IPS DF 4.7 (cell line): ENCODE results near the gene ABHD8.
A peak's percentile ranks its signal among the peaks of the same experiment; 100 is the strongest.
"Not testable (repeated sequence)": the region's sequence is repeated elsewhere in the genome, so short reads cannot be mapped to it uniquely, and the experiment has no call there.

ENCODE experiments used
- DNase-seq: peaks from one replicate; pipeline ENCODE4 v3.0.0-alpha.2; 2013; ENCODE audit warnings: low spot score; ENCODE audit errors: extremely low read depth

Gene ABHD8

DNA sequence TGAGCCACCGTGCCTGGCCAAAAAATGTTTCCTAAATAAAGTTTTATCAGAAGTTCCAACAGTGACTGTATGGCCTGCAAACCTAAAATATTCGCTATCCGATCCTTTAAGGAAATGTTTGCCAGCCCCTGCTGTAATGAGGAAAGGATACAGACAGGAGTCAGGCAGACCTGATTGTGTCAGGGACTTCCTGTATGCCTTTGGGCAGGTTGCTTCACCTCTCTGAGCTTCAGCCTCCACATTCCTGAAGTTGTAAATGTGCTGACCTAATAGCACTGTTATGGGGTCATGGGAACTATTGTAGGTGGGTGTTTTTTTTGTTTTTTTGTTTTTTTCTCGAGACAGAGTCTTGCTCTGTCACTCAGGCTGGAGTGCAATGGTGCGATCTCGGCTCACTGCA, 6.2 kb downstream of the ABHD8 start:
- DNase-seq = no peak

DNA sequence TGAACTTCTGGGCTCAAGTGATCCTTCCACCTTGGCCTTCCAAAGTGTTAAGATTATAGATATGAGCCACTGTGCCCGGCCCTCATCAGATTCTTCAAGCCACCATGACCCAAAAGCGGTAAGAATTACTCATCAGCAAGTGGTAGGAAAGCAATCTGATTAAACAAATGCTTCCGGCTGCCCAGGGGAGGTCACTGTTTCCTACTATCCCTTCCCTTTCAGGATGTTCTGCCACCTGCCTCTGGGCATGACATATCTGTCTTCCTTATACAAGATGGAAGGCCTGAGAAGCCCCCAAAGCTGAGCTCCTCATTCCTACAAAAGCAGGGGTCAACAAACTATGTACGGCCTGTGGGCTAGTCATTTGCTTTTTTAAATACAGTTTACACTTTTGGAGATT, 7.0 kb downstream of the ABHD8 start:
- DNase-seq = no peak

DNA sequence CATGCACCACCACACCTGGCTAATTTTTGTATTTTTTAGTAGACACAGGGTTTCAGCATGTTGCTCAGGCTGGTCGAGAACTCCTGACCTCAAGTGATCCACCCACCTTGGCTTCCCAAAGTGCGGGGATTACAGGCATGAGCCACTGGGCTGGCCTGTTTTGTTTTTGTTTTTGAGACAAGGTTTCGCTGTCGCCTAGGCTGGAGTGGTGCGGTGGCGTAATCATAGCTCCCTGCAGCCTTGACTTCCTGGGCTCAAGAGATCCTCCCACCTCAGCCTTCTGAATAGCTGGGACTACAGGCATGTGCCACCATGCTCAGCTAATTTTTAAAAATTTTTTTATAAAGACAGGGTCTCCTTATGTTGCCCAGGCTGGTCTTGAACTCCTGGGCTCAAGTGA, 7.7 kb downstream of the ABHD8 start:
- not testable (repeated sequence) for DNase-seq

DNA sequence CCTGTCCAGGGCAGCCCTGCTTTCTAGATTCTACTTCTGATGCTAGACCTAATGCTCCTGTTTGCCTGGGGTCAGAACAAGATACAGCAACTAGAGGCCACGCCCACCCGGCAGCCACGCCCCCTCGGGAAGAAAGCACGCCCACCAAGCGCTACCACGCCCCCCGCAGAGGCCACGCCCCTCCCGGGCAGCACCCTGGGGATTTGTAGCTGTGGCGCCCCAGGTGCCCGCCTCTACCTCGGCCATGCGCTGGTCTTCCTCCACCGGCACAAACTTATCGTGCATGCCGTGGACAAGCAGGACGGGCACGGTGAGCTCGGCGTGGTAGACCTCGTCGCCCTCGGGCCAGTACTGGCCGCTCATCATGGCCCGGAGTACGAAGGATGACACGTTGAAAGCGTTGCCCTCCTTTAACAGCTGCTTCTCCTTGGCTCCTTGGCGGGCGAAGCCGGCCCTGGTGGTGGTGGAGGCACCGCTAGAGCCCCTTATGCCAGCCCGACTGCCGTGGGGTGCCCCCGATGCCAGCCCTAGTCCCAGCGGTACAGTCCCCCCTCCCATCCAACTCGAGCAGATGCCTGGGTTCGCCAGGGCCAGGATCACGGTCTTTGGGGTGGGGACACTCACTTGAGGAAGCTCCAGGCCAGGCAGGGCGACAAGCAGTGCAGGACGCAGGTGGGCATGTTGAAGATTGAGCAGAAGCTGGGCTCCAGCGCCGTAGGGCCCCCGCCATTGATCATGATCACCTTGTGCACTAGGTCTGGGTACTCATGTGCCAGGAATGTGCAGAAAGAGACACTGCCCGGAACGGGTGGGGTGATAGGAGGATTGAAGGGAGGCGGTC, 9.0 kb downstream of the ABHD8 start:
- no peak for DNase-seq

DNA sequence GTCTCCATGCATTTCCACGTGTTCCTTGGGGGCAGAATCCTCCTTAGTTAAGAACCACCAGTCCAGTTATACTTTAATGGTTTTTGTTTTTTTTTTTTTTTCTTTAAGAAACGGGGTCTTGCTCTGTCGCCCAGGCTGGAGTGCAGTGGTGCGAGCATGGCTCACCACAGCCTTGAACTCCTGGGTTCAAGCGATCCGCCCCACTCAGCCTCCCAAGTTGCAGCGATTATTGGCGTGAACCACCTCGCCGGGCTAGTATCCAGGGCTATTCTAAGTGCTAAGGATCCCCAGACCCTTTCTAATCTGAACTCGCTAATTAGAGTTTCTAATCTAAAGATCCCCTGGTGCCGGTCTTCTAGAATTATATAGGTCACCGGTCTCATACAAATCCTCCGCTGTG, 9.6 kb downstream of the ABHD8 start:
- DNase-seq = no peak

DNA sequence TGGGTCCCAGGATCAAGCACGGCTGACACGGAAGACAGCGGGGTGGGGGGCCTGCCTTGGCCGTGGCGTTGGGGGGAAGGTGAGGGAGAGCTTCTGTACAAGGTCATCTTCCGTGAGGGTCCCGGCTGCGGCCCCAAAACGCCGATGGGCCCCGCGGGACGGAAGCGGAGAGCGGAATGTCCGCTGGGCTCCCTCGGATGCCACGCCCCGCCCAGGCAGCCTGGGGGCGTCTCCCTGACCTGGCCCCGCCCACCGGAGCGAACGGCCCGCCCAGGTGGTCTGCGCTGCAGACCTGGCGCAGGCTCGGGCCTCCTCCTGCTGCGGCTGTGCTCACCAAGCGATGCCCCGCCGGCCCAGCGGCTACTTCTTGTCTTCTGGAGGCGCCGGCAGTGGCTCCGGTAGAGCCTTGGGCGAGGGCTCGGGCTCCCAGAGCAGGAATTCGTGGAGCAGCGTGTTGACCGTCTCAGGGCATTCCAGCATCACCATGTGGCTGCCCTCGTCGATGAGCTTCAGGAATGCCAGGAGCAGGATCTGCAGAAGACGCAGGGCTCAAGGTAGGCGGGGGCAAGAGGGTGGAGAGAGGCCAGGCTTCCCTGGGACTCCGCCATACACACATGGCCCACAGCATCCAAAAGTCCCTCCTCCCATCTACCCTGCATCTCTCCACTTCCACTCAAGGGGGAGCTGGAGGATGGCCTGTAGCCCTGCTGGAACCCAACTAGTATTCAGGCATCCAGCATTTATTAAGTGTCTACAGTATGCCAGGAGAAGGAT, 10.7 kb downstream of the ABHD8 start:
- no peak for DNase-seq

DNA sequence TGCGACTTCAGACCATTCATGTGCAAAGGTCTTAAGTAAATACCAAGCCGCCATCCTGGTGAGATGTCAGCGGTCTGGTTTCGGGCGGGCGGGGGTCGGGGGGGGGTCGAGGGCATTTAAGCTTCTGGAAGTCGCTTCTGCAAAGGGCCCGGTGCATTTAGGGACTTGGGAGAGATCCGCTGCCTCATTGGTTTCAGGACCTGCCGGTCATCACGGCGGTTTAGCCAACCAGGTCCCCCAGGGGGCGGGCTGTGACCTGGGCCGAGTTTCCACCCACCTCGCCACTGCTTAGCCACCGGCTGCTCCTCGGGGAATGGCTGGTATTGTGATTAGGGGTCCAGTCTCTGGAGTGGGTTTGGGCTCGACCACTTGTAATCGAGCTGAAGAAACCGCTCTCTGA, 13.7 kb downstream of the ABHD8 start:
- no peak for DNase-seq

DNA sequence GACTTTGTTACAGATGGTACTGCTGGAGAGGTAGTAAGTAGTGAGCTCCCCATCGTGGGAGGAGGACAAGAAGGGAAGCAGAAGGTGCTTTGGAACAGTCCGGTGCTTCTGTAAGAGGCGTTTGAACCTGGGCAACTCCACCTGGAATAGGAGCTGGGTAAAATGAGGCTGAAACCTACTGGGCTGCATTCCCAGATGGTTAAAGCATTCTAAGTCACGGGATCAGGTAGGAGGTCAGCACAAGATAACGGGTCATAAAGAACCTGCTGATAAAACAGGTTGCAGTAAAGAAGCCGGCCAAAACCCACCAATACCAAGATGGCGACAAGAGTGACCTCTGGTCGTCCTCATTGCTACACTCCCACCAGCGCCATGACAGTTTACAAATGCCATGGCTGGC, 16.5 kb downstream of the ABHD8 start:
- no peak for DNase-seq

DNA sequence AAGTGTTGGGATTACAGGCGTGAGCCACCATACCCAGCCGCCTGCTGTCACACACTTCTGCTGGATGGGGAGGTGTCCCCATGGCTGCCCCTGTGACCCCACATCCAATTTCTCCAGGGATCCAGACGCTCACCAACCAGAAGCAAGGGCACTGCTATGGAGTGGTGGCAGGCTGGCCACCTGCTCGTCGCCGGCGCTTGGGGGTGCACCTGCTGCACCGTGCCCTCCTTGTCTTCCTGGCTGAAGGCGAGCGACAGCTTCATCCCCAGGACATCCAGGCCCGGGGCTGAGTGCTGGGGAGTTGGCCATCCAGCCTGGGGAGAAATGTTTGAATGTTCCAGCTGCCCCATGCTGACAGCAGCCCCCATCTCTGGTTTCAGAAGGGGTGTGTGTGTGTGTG, 17.0 kb downstream of the ABHD8 start:
- no peak for DNase-seq

DNA sequence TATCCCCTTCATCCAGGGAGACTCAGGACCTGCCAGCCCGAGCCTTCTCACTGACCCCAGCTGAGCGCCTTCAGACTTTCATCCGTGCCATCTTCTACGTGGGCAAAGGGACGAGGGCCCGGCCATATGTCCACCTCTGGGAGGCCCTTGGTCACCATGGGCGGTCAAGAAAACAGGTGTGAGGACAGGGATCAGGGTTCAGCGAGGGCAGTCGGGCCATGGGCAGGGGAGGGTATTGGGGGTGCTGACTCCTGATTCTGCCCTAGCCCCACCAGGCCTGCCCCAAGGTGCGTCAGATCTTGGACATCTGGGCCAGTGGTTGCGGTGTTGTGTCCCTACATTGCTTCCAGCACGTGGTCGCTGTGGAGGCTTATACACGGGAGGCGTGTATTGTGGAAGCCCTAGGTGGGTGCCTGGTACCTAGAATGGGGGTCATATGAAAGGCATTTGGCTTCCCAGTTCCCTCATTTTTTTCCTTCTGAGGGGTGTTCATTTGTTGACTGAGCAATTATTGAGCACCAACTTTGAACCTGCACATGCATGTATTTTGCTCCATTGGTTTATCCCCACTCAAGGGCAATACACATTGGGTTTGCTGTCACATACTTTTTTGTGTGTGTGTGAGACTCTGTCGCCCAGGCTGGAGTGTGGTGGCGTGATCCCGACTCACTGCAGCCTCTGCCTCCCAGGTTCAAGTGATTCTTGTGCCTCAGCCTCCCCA, 17.6 kb downstream of the ABHD8 start:
- DNase-seq = no peak

DNA sequence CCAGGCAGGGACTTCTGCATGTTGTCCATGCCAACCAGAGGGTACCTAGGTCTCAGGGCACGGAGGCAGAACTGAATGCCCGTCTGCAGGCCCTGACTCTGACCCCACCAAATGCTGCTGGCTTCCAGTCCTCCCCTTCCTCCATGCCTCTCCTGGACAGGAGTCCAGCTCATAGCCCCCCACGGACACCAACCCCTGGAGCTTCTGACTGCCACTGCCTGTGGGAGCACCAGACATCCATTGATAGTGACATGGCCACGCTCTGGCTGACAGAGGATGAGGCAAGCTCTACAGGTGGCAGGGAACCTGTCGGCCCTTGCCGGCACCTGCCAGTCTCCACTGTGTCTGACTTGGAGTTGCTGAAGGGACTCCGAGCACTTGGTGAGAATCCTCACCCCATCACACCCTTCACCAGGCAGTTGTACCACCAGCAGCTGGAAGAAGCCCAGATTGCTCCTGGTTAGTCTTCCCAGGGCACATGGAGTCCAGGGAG, 19.7 kb downstream of the ABHD8 start:
- DNase-seq = no peak

DNA sequence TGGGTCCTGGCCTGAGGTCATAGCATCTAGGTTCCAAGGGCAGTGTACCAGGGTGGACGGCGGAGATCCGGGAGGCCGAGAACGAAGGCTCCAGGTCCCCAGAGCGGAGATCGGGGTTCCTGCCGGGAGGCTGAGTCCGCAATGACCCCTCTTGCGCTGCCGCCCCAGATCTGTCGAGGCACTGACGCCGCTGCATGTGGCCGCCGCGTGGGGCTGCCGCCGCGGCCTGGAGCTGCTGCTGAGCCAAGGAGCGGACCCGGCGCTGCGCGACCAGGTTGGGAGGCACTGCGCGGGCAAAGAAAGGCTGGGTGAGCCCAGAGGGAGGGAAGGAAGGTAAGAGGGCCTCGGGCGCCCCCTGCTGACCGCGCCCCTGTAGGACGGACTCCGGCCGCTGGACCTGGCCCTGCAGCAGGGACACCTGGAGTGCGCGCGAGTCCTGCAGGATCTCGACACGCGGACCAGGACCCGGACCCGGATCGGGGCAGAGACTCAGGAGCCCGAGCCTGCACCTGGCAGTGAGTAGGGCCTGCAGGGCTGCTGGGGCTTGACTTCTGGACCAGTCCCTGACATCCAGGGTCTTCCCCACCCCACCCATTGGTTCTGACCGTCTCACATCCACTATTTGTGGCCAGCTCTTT, 20.6 kb downstream of the ABHD8 start:
- DNase-seq = no peak

DNA sequence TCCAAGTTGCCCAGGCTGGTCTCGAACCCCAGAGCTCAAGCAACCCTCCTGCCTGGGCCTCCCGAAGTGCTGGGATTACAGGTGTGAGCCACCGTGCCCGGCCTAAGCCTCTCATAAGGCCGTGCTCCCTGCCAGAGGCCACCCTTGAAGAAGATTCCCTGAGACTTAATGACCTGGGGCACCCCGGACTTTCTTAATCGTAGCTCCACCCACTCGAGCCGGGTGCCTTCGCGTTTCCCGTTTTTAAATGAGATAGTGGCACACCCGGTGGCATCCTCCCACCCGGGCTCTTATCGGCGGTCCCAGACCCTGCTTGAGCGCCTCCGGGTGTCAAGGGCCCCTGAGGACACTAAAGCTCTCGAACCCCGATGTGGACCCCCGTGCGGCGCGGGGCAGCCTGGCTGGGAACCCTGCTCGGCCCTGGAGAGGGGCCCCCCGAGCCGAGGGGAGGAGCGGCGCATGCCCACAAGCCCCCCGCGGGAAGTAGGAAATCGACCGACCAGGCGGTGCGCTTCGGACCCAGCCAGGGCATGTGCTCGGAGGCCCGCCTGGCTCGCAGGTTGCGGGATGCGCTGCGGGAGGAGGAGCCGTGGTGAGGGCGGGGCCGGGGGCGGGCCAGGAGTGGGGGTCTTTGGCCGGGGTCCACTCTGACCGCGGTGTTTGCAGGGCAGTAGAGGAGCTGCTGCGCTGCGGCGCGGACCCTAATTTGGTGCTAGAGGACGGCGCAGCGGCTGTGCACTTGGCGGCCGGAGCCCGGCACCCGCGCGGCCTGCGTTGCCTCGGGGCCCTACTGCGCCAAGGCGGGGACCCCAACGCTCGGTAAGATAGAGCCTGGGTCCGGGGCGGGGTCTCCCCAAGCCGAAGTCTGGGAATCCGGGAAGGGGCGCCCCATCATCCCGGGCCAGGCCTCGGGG, 21.6 kb downstream of the ABHD8 start, which contains the start of gene ANKLE1:
Gene ANKLE1 (plus strand): TSS at position 511 of the 914 bp plus-strand sequence. CDS start 20 bp downstream, at position 531.
- DNase-seq = no peak

DNA sequence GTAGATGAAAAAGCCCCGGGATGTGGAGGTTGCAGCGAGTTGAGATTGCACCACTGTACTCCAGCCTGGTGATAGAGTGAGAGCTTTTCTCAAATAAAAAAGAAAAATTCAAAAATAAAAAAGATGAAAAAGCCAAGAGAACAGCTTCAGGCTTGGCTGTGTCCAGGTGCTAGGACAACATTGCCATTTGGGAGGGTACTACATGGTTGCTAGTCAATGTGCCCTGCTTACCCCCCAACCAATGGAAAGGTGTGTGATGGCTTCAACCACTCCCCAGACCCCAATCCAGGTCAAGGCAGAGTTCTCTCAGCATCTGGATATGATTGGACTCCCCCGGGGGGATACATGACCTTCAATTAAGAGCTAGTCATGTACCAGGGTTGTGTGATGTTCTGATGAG, 23.8 kb downstream of the ABHD8 start:
- DNase-seq = no peak

DNA sequence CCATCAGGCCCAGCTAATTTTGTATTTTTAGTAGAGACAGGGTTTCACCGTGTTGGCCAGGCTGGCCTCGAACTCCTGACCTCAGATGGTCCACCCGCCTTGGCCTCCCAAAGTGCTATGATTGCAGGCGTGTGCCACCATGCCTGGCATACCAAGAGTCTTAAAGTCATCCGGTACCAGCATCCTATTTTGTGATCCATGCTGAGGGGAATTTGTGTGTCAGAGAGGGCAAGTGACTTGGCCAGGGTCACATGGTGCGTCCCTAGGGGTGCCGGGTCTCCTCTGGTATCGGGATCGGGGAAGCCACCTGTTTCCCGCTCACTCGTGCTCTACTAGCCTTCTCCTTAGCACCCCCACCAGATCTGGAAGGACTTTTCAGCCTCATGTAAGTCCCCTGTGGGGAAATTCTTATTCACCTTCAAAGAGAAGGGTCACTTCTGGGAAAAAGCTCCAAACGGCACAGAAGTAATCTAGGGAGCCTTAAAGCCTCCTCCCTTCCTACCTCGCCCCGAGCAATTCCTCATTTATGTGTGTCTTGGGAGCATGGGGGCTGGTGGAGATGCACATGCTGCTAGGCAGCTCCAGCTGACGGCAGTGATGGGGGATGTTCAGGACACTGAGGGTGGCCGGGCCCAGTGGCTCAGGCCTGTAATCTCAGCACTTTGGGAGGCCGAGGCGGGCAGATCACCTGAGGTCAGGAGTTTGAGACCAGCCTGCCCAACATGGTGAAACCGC, 27.6 kb downstream of the ABHD8 start:
- DNase-seq = no peak

DNA sequence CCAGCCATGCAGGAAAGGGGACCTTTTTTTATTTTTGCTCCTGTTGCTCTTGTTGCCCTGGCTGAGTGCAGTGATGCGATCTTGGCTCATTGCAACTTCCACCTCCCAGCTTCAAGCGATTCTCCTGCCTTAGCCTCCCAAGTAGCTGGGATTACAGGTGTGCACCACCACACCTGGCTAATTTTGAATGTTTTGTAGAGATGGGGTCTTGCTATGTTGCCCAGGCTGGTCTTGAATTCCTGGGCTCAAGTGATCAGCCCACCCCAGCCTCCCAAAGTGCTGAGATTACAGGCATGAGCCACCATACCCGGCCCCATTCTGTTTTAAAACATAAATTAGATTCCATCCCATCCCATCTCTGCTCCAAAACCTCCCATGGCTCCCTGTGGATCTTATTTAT, 28.3 kb downstream of the ABHD8 start:
- not testable (repeated sequence) for DNase-seq

DNA sequence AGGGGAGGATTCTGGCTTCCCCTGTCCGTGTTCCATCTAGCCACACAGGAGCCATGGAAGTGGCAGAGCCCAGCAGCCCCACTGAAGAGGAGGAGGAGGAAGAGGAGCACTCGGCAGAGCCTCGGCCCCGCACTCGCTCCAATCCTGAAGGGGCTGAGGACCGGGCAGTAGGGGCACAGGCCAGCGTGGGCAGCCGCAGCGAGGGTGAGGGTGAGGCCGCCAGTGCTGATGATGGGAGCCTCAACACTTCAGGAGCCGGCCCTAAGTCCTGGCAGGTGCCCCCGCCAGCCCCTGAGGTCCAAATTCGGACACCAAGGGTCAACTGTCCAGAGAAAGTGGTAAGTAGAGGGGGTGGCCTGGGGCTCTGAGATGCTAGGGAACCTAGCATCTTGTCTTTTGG, 34.5 kb downstream of the ABHD8 start:
- no peak for DNase-seq

DNA sequence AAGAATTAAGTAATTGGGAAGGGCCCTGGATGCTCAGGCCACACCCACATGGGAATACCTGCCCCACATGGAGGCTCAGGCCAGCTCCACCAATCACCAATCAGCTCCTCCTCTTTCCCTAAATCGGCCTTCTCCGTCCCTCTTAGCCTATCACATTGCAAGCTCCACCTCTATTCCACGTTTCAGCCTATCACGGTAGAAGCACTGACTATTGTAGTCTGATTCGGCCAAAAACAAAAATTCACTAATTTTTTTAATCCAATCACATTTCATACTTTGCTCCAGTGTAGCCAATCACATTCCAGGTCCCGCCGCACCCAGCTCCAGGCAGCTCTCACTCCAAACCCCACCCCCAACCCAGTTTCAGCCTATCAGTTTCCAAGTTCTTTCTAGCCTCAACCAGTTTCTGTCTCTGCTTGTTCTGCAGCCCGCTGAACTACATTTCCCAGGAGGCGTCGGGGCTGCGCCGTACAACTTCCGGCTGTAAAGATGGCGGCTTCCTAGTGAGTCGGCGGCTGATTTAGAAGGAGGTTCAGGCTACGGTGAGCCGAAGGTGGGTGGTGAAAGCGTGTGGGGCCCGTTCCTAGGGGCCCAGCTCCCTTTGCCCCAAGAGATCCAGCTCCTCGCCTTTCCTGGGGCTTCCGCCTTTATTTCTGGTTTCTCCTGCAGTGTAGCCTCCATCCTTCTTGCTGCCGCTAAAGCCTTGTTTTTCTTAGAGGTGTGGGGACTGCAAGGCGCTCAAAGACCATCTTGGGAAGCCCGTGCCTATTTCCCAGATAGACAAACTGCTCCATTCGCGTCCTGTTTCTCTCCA, 36.0 kb downstream of the ABHD8 start, which contains the start of gene BABAM1:
Gene BABAM1 (plus strand): TSS at position 469 of the 814 bp plus-strand sequence. CDS start 1,364 bp downstream, outside the sequence.
- DNase-seq = peak; percentile 100

DNA sequence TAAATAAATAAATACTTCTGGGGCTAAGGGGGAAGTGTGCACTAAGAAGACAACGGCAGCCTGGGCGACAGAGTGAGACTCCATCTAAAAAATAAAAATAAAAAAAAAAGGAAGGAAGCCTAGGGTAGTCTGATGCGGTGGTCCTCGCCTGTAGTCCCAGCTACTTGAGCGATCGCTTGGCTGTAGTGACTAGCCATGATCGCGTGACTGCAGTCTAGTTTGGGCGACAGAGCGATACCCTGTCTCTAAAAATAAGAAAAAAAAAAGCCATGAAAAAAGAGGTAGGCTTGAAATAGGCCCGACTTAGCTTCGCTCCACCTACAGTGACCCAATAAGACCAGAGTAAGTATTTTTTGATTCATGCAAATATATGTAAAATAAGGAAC, 36.6 kb downstream of the ABHD8 start:
- DNase-seq = no peak
